Naive thymus-derived CD4-positive, alpha-beta T cell (primary cell): ENCODE measurements around the gene RFXAP. TPM values are rescaled to one million over a fixed set of nuclear protein-coding genes. Genes with fewer than 3 reads are reported as not detected.

Experiments used
- ATAC-seq: fragments of 150-1000 bp; cut with Tn5 transposase; 2 replicates; pipeline ENCODE4 v1.10.0; 2021; ENCODE audit warnings: mild to moderate bottlenecking, moderate library complexity
- CTCF ChIA-PET: fragments of 350-600 bp; sonication (Branson Sonifier 250); formaldehyde crosslinking; loops from one replicate; lab custom pipeline; 2021; ENCODE audit warnings: antibody characterized with exemption; lab: Charles Lee
- POLR2A ChIA-PET: fragments of 350-600 bp; sonication (Branson Sonifier 250); formaldehyde crosslinking; loops from one replicate; lab custom pipeline; 2021; ENCODE audit warnings: antibody characterized with exemption, inconsistent platforms; lab: Charles Lee
- DNase-seq, 9 donors: peaks; one replicate each; pipeline versions ENCODE4 v3.0.0 to v3.0.0-alpha.2; 2020 to 2022; ENCODE audit warnings: mixed read lengths in 1 of 9
- H3K27ac ChIP-seq: one replicate; pipeline ENCODE4 v1.7.0; 2013; ENCODE audit warnings: mild to moderate bottlenecking, low read depth, low read length, moderate library complexity
- H3K27me3 ChIP-seq, 2 donors: one replicate each; pipeline ENCODE4 v1.7.0; 2013; ENCODE audit warnings: low read length in 2 of 2, mild to moderate bottlenecking in 2 of 2, moderate library complexity in 2 of 2; ENCODE audit not compliant: control insufficient read depth in 2 of 2, insufficient read depth in 2 of 2
- H3K36me3 ChIP-seq, 3 experiments: 1 replicate in 2 of 3; 2 replicates in 1 of 3; pipeline ENCODE4 v1.7.0; 2013; ENCODE audit warnings: low read length in 3 of 3, mild to moderate bottlenecking in 3 of 3, moderate library complexity in 1 of 3; ENCODE audit not compliant: insufficient read depth in 3 of 3, control insufficient read depth in 2 of 3
- H3K4me1 ChIP-seq, 2 donors: one replicate each; pipeline ENCODE4 v1.7.0; 2013; ENCODE audit warnings: low read length in 2 of 2, mild to moderate bottlenecking in 2 of 2, moderate library complexity in 1 of 2; ENCODE audit not compliant: control insufficient read depth in 2 of 2, insufficient read depth in 2 of 2
- H3K4me3 ChIP-seq: 2 replicates; pipeline ENCODE4 v1.7.0; 2013; ENCODE audit warnings: mild to moderate bottlenecking, low read length
- H3K9me3 ChIP-seq, 3 experiments: 1 replicate in 2 of 3; 2 replicates in 1 of 3; pipeline ENCODE4 v1.7.0; 2013; ENCODE audit warnings: low read length in 3 of 3; ENCODE audit not compliant: control insufficient read depth in 2 of 3
- H3K27ac Mint-ChIP-seq, 9 donors: one replicate each; pipeline ENCODE4 v1.8.0; 2020 to 2022; ENCODE audit warnings: mixed read lengths in 9 of 9, mild to moderate bottlenecking in 8 of 9, moderate library complexity in 5 of 9, inconsistent platforms in 2 of 9
- H3K27me3 Mint-ChIP-seq, 5 donors: one replicate each; pipeline ENCODE4 v1.8.0; 2021 to 2022; ENCODE audit warnings: mixed read lengths in 5 of 5, mild to moderate bottlenecking in 1 of 5
- H3K36me3 Mint-ChIP-seq, 5 donors: one replicate each; pipeline ENCODE4 v1.8.0; 2020 to 2022; ENCODE audit warnings: mixed read lengths in 5 of 5, mild to moderate bottlenecking in 3 of 5, inconsistent platforms in 1 of 5
- H3K4me1 Mint-ChIP-seq, 7 donors: one replicate each; pipeline ENCODE4 v1.8.0; 2020 to 2022; ENCODE audit warnings: mixed read lengths in 7 of 7, mild to moderate bottlenecking in 3 of 7, inconsistent platforms in 1 of 7
- H3K4me3 Mint-ChIP-seq, 10 donors: one replicate each; pipeline ENCODE4 v1.8.0; 2020 to 2022; ENCODE audit warnings: mild to moderate bottlenecking in 10 of 10, mixed read lengths in 10 of 10, moderate library complexity in 6 of 10, inconsistent platforms in 2 of 10
- H3K9me3 Mint-ChIP-seq, 11 donors: one replicate each; pipeline ENCODE4 v1.8.0; 2020 to 2022; ENCODE audit warnings: mixed read lengths in 11 of 11, mild to moderate bottlenecking in 4 of 11, inconsistent platforms in 1 of 11, moderate library complexity in 1 of 11
- intact Hi-C, 2 donors: fragments of 100-400 bp; cut with micrococcal nuclease; formaldehyde crosslinking; loops; one replicate each; pipeline ENCODE4 v1.15.1; 2023
- polyA plus RNA-seq, 2 donors: library from polyadenylated mRNA; unstranded; fragments of 300-500 nt; fragmentation: Illumina TruSeq; gene quantifications; one replicate each; pipeline ENCODE4 v1.2.3, GENCODE V29; 2021
- total RNA-seq, 6 experiments: library from RNA in 5 of 6; stranded (reverse) in 5 of 6; gene quantifications; 1 replicate in 5 of 6; 2 replicates in 1 of 6; pipeline ENCODE4 v1.2.3 and lab custom pipeline; 2021 to 2026

Gene RFXAP
- total and polyA plus RNA-seq, 7 experiments from 2014 or later, result 2.4 to 12.7 (median 7.9) TPM

DNA sequence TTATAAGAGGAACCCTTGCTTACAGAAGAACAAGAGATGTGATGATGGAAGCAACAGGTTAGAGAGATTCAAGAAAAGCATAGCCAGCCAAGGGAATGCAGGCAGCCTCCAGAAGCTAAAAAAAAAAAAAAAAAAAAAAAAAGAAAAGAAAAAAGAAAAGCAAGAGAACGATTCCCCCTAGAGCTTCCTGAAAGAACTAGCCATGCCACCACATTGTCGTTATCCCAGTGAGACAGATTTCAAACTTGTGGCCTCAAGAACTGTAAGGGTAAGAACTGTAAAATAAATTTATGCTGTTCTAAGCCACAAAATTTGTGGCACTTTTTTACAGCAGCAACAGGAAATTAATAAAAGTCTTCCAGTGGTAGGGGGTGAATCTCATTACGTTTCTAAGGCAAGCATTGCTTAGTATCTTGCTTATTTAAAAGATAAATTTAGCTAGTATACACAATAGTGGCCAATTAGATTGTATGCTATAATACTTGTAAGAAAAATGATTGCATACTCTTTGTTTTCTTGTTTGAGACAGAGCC is 21.8 kb downstream of the RFXAP start:
- peaks cover 0 to 4% (median 0%) of the 10 kb centered on the region in 5 donors for H3K36me3 Mint-ChIP-seq
- Histone ChIP-seq H3K4me1 (no peaks in the 10 kb centered on the region), H3K4me3 (no peak overlapping the region), H3K27ac (no peak overlapping the region), H3K27me3 (no peaks in the 10 kb centered on the region), H3K36me3 (no peaks in the 10 kb centered on the region), H3K9me3 (no peaks in the 10 kb centered on the region)
- no peaks in the 10 kb centered on the region for H3K9me3 Mint-ChIP-seq
- ATAC-seq (no peak), DNase-seq (no peak)
- ChIA-PET CTCF (no interaction called here), POLR2A (no interaction called here)
- intact Hi-C loops, result loop anchor here in 1 of 2 donors (1.0 kb wide), 1 partner anchor 420 kb away; no protein-coding TSS in a partner anchor
- no peaks in the 10 kb centered on the region for H3K27me3 Mint-ChIP-seq
- no peak overlapping the region for H3K27ac Mint-ChIP-seq
- no peak overlapping the region for H3K4me3 Mint-ChIP-seq
- H3K4me1 Mint-ChIP-seq, result no peaks in the 10 kb centered on the region

- no peak overlapping the region for H3K27ac ChIP-seq
- Mint-ChIP-seq H3K36me3 (peaks cover 0 to 4% (median 0%) of the 10 kb centered on the region in 5 donors), H3K9me3 (no peaks in the 10 kb centered on the region), H3K4me3 (no peak overlapping the region), H3K4me1 (no peaks in the 10 kb centered on the region), H3K27me3 (no peaks in the 10 kb centered on the region), H3K27ac (no peak overlapping the region)
- ChIA-PET CTCF (interaction anchor here (0.6 kb wide), 1 partner anchor 422 kb away, joined by 3 read pairs; no protein-coding TSS in a partner anchor), POLR2A (no interaction called here)
- intact Hi-C loops, result loop anchor here in 1 of 2 donors (1.0 kb wide), 1 partner anchor 421 kb away; no protein-coding TSS in a partner anchor
- no peaks in the 10 kb centered on the region for H3K36me3 ChIP-seq
- no peaks in the 10 kb centered on the region for H3K27me3 ChIP-seq
- no peaks in the 10 kb centered on the region for H3K4me1 ChIP-seq
- ATAC-seq, result no peak
- no peak overlapping the region for H3K4me3 ChIP-seq
- no peak for DNase-seq
- no peaks in the 10 kb centered on the region for H3K9me3 ChIP-seq
Measured at GRCh38 chr13:36841391-36841790, 22.4 kb downstream of the RFXAP start.

DNA sequence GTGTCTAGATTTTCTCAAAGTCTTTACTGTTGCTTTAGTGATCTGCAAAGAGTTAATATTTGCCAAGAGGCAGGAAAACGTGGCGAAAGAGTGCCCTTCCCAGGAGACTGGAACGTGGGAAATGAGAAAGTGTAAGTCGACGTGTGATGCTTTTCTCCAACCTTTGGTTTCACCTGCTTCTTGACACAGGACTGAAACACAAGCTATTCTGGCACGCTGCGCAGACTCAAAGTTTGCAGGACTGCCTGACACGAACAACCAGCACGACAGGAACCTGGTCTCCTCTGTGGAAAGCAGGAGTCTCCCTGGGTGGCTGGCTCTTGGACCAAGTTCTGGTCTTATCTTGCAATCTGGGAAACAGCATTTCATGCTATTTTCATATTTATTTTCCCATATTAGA is 28.6 kb downstream of the RFXAP start:
- intact Hi-C loops, result no loop called here
- CTCF ChIA-PET, result no interaction called here
- H3K27ac ChIP-seq, result no peak overlapping the region

DNA sequence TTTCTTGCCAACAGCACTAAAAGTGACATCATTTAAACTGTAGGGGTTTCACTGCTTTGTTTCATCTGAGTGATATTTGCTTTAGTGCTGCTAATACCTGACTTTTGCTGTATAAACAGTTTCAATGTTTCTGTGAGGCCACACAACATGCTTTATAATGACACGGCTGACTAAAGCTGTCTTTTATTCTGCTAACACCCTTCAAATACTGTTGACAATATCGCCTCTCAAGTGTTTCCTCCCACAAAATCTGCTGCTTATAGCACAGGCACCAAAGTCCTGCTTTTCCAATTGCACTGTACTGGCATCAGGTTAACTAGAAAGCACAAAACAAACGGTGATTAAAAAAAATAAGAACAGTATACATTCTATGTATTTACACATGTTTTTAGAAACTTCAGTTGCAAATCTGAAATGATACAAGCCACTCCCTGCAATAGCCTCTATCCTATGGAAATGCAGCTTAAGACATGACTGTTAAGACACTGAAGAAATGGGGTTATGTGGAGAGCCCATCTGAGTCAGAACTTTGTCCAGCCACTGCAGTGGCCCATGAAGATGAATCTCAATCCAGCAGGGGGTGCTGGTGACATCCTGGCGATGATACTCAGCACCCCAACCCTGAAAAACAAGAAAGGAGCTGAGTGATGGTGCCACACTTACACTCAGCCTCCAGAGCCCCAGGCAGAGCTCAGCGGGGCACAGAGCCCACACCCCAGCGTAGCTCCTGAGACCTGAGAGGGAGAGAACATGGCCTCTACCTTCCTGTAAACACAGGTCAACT is 29.4 kb downstream of the RFXAP start:
- Histone ChIP-seq H3K4me3 (no peak overlapping the region), H3K27ac (no peak overlapping the region), H3K36me3 (no peaks in the 10 kb centered on the region), H3K9me3 (no peaks in the 10 kb centered on the region), H3K4me1 (no peaks in the 10 kb centered on the region), H3K27me3 (no peaks in the 10 kb centered on the region)
- ChIA-PET POLR2A (no interaction called here), CTCF (interaction anchor here (1.0 kb wide), 1 partner anchor 11 kb away, joined by 3 read pairs; no protein-coding TSS in a partner anchor)
- ATAC-seq, result no peak
- Mint-ChIP-seq H3K9me3 (no peaks in the 10 kb centered on the region), H3K4me1 (no peaks in the 10 kb centered on the region), H3K27ac (no peak overlapping the region), H3K4me3 (no peak overlapping the region), H3K36me3 (peaks cover 0 to 4% (median 0%) of the 10 kb centered on the region in 5 donors), H3K27me3 (peaks cover 0 to 19% (median 10%) of the 10 kb centered on the region in 5 donors)
- intact Hi-C loops, result no loop called here
- no peak for DNase-seq

More for the DNA sequence above, 28.6 kb downstream of the RFXAP start:
- H3K4me1 ChIP-seq, result no peaks in the 10 kb centered on the region
- H3K9me3 ChIP-seq, result no peaks in the 10 kb centered on the region
- Mint-ChIP-seq H3K9me3 (no peaks in the 10 kb centered on the region), H3K27ac (no peak overlapping the region), H3K27me3 (peaks cover 0 to 15% (median 7%) of the 10 kb centered on the region in 5 donors), H3K4me1 (no peaks in the 10 kb centered on the region), H3K36me3 (peaks cover 0 to 4% (median 0%) of the 10 kb centered on the region in 5 donors), H3K4me3 (no peak overlapping the region)
- POLR2A ChIA-PET, result no interaction called here
- H3K4me3 ChIP-seq, result no peak overlapping the region
- H3K36me3 ChIP-seq, result no peaks in the 10 kb centered on the region
- no peak for DNase-seq
- ATAC-seq, result no peak
- H3K27me3 ChIP-seq, result no peaks in the 10 kb centered on the region

GRCh38 chr13:36850790-36851438 is 31.9 kb downstream of the RFXAP start:
- H3K4me1 ChIP-seq, result no peaks in the 10 kb centered on the region
- no peaks in the 10 kb centered on the region for H3K27me3 ChIP-seq
- ChIA-PET CTCF (no interaction called here), POLR2A (no interaction called here)
- ATAC-seq (no peak), DNase-seq (no peak)
- H3K27me3 Mint-ChIP-seq, result peaks cover 0 to 23% (median 15%) of the 10 kb centered on the region in 5 donors
- no peak overlapping the region for H3K27ac ChIP-seq
- H3K9me3 Mint-ChIP-seq, result peaks cover 0 to 2% (median 0%) of the 10 kb centered on the region in 11 donors
- no peak overlapping the region for H3K27ac Mint-ChIP-seq
- H3K4me3 Mint-ChIP-seq, result no peak overlapping the region
- no peaks in the 10 kb centered on the region for H3K9me3 ChIP-seq
- no peaks in the 10 kb centered on the region for H3K4me1 Mint-ChIP-seq
- no peaks in the 10 kb centered on the region for H3K36me3 ChIP-seq
- H3K36me3 Mint-ChIP-seq, result no peaks in the 10 kb centered on the region
- no peak overlapping the region for H3K4me3 ChIP-seq
- intact Hi-C loops, result loop anchor here in 1 of 2 donors (5.0 kb wide), 1 partner anchor 1831 kb away; no protein-coding TSS in a partner anchor

DNA sequence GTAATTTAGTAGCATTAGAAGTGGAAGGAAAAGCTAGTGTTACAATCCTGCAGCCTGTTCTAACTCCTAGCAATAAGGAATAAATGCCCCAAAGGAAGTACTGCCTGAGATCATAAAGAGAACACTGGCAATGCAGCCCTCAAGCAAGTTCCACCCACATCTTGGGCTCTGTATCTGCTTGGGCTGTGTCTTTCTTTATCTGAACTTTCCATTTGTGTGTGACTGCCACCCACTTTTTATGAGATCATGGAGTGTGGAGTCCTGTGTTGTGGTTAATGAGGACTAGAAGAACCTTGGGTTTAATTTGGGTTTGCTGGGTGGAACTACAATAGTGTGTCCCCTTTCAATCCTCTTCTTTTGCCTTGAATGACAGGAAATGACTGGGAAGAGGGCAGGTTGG is 38.2 kb downstream of the RFXAP start:
- no peaks in the 10 kb centered on the region for H3K36me3 ChIP-seq
- no peak overlapping the region for H3K4me3 Mint-ChIP-seq
- H3K27me3 ChIP-seq, result no peaks in the 10 kb centered on the region
- ChIA-PET CTCF (no interaction called here), POLR2A (no interaction called here)
- intact Hi-C loops, result loop anchor here in 1 of 2 donors (5.0 kb wide), 1 partner anchor 125 kb away; no protein-coding TSS in a partner anchor
- H3K27ac Mint-ChIP-seq, result no peak overlapping the region
- ATAC-seq (no peak), DNase-seq (no peak)
- no peaks in the 10 kb centered on the region for H3K4me1 ChIP-seq
- no peaks in the 10 kb centered on the region for H3K36me3 Mint-ChIP-seq
- peaks cover 0 to 6% (median 0%) of the 10 kb centered on the region in 7 donors for H3K4me1 Mint-ChIP-seq
- peaks cover 0 to 2% (median 0%) of the 10 kb centered on the region in 11 donors for H3K9me3 Mint-ChIP-seq
- H3K27ac ChIP-seq, result no peak overlapping the region
- no peaks in the 10 kb centered on the region for H3K9me3 ChIP-seq
- H3K27me3 Mint-ChIP-seq, result peaks cover 5 to 33% (median 24%) of the 10 kb centered on the region in 5 donors
- no peak overlapping the region for H3K4me3 ChIP-seq
